PC-3 (cell line): Measurements from ENCODE around the gene SEMA5A. TPM values are rescaled to one million over a fixed set of nuclear protein-coding genes. Genes with fewer than 3 reads are reported as not detected.

Experiments used
- ATAC-seq: fragments of 200-7000 bp; cut with Tn5 transposase; 2 replicates; pipeline ENCODE4 v1.9.1; 2020; ENCODE audit warnings: mild to moderate bottlenecking, moderate library complexity
- BruUV-seq: library from RNA; stranded (reverse); fragments of 400-500 nt; replicated peaks from 2 replicates; lab custom pipeline; 2021; lab: Mats Ljungman, UMichigan
- CTCF ChIA-PET: fragments of 300-600 bp; sonication (Branson Sonifier 250); formaldehyde crosslinking; loops from one replicate; lab custom pipeline; 2022; ENCODE audit warnings: antibody characterized with exemption; lab: Charles Lee
- POLR2A ChIA-PET: fragments of 300-600 bp; sonication (Branson Sonifier 250); formaldehyde crosslinking; loops from one replicate; lab custom pipeline; 2022; ENCODE audit warnings: antibody characterized with exemption; ENCODE audit not compliant: unreplicated experiment; lab: Charles Lee
- DNase-seq: peaks from one replicate; pipeline ENCODE4 v3.0.0-alpha.2; 2015
- H2AFZ ChIP-seq: fragments of 300-600 bp; sonication (generic); 2 replicates; pipeline ENCODE4 v1.6.0; 2016; ENCODE audit warnings: antibody characterized with exemption, low read length
- H3F3A ChIP-seq: fragments of 300-600 bp; sonication (generic); one replicate; pipeline ENCODE4 v1.6.0; 2017; ENCODE audit warnings: antibody characterized with exemption, low read length, control low read depth, mild to moderate bottlenecking; ENCODE audit not compliant: unreplicated experiment
- H3K27ac ChIP-seq: fragments of 300-600 bp; sonication (generic); 2 replicates; pipeline ENCODE4 v1.5.1; 2016; ENCODE audit warnings: mild to moderate bottlenecking, low read length
- H3K27me3 ChIP-seq: fragments of 300-600 bp; sonication (generic); 2 replicates; pipeline ENCODE4 v1.6.1; 2016; ENCODE audit warnings: low read length, mixed read lengths
- H3K36me3 ChIP-seq: fragments of 300-600 bp; sonication (generic); 2 replicates; pipeline ENCODE4 v1.6.1; 2016; ENCODE audit warnings: low read depth, mixed run types, low read length, mixed read lengths
- H3K4me1 ChIP-seq: fragments of 300-600 bp; sonication (generic); 2 replicates; pipeline ENCODE4 v1.5.1; 2016; ENCODE audit warnings: low read length; ENCODE audit not compliant: insufficient read depth
- H3K4me2 ChIP-seq: fragments of 300-600 bp; sonication (generic); 2 replicates; pipeline ENCODE4 v1.6.0; 2016; ENCODE audit warnings: low read length
- H3K4me3 ChIP-seq: fragments of 300-600 bp; sonication (generic); 2 replicates; pipeline ENCODE4 v1.5.1; 2016; ENCODE audit warnings: mild to moderate bottlenecking, low read length, mixed read lengths
- H3K79me2 ChIP-seq: fragments of 300-600 bp; sonication (generic); 2 replicates; pipeline ENCODE4 v1.6.1; 2017; ENCODE audit warnings: low read length, mixed read lengths
- H3K9ac ChIP-seq: fragments of 300-600 bp; sonication (generic); 2 replicates; pipeline ENCODE4 v1.6.0; 2016; ENCODE audit warnings: mild to moderate bottlenecking, low read length
- H3K9me2 ChIP-seq: fragments of 300-600 bp; sonication (generic); replicated peaks from 2 replicates; pipeline ENCODE4 v1.6.1; 2016; ENCODE audit warnings: mixed run types, low read length, mixed read lengths
- H3K9me3 ChIP-seq: fragments of 300-600 bp; sonication (generic); 2 replicates; pipeline ENCODE4 v1.6.1; 2016; ENCODE audit warnings: low read length, mixed read lengths
- H4K20me1 ChIP-seq: fragments of 300-600 bp; sonication (generic); 2 replicates; pipeline ENCODE4 v1.6.1; 2016; ENCODE audit warnings: low read length, mixed read lengths
- EZH2 ChIP-seq: fragments of 300-600 bp; sonication (generic); IDR thresholded peaks from one replicate; pipeline ENCODE4 v1.6.1; 2017; ENCODE audit warnings: antibody characterized with exemption, mild to moderate bottlenecking, low read length; ENCODE audit not compliant: unreplicated experiment
- EZH2phosphoT487 ChIP-seq: fragments of 300-600 bp; sonication (generic); IDR thresholded peaks from 2 replicates; pipeline ENCODE4 v1.6.1; 2018; ENCODE audit warnings: mild to moderate bottlenecking, antibody characterized with exemption, low read length, borderline replicate concordance
- intact Hi-C: fragments of 100-400 bp; cut with micrococcal nuclease; formaldehyde crosslinking; loops from 2 replicates; pipeline ENCODE4 v1.9.0; 2023
- total RNA-seq: library from RNA; depleted of rRNA; stranded (reverse); fragments of >200 nt; gene quantifications from 2 replicates; pipeline ENCODE4 v1.2.3, GENCODE V29; 2014
- TF ChIP-seq, protein P1 (sequence below): fragments of 300-600 bp; sonication (generic); conservative IDR thresholded peaks from 2 replicates; pipeline ENCODE4 v1.5.1; 2017; ENCODE audit warnings: antibody characterized with exemption, low read depth, mild to moderate bottlenecking, low read length

Gene SEMA5A
- total RNA-seq, 1 experiment from 2014 or later: 4.4 TPM

DNA sequence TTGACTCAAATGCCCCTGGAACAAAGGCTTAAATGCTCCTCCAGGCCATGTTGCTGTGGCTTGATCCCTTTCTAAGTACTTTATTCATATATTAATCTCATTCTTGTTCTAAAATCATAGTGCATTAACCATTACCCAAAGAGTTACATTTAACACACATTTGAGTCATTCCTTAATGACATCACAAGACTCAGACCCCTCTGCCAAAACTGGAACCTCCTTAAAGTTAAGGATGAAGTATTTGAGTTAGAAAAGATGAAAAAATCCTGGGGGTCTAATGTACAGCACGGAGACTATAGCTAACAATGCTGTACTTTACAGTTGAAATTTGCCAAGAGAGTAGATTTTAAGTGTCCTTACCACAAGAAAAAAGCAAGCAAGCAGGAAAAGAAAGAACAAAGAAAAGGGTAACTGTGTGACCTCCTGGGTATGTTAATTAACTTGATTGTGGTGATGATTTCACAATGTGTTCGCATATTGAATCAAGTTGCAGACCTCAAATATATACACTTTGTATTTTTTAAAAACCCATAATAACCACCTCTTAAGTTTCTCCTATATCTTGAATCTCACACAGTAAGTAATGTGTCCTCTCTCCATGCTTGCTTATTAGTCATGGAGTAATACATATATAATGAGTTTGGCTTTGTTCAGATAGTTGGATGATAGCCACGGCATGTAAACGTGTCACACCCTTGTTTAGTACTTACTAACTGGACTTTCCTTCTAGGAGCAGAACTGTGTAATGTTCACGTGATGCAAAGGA is 376.9 kb downstream of the SEMA5A start:
- H4K20me1 ChIP-seq: no peaks in the 10 kb centered on the region
- no peak overlapping the region for H3K4me3 ChIP-seq
- ATAC-seq: peak; percentile 54
- no peaks in the 10 kb centered on the region for H3F3A ChIP-seq
- no TSS peak for BruUV-seq
- intact Hi-C loops: no loop called here
- no peak overlapping the region for H3K4me2 ChIP-seq
- H3K36me3 ChIP-seq: no peaks in the 10 kb centered on the region
- no peaks in the 10 kb centered on the region for H3K9me3 ChIP-seq
- ChIA-PET CTCF (no interaction called here), POLR2A (no interaction called here)
- TF ChIP-seq EZH2 (no peak), EZH2phosphoT487 (no peak)
- TF ChIP-seq, protein P1, sequence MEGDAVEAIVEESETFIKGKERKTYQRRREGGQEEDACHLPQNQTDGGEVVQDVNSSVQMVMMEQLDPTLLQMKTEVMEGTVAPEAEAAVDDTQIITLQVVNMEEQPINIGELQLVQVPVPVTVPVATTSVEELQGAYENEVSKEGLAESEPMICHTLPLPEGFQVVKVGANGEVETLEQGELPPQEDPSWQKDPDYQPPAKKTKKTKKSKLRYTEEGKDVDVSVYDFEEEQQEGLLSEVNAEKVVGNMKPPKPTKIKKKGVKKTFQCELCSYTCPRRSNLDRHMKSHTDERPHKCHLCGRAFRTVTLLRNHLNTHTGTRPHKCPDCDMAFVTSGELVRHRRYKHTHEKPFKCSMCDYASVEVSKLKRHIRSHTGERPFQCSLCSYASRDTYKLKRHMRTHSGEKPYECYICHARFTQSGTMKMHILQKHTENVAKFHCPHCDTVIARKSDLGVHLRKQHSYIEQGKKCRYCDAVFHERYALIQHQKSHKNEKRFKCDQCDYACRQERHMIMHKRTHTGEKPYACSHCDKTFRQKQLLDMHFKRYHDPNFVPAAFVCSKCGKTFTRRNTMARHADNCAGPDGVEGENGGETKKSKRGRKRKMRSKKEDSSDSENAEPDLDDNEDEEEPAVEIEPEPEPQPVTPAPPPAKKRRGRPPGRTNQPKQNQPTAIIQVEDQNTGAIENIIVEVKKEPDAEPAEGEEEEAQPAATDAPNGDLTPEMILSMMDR: no peak
- H2AFZ ChIP-seq: no peak overlapping the region
- H3K27me3 ChIP-seq: no peaks in the 10 kb centered on the region
- no peaks in the 10 kb centered on the region for H3K4me1 ChIP-seq
- no peaks in the 10 kb centered on the region for H3K79me2 ChIP-seq
- H3K27ac ChIP-seq: no peak overlapping the region
- H3K9me2 ChIP-seq: no peaks in the 10 kb centered on the region
- DNase-seq: peak; percentile 47
- H3K9ac ChIP-seq: no peak overlapping the region

DNA sequence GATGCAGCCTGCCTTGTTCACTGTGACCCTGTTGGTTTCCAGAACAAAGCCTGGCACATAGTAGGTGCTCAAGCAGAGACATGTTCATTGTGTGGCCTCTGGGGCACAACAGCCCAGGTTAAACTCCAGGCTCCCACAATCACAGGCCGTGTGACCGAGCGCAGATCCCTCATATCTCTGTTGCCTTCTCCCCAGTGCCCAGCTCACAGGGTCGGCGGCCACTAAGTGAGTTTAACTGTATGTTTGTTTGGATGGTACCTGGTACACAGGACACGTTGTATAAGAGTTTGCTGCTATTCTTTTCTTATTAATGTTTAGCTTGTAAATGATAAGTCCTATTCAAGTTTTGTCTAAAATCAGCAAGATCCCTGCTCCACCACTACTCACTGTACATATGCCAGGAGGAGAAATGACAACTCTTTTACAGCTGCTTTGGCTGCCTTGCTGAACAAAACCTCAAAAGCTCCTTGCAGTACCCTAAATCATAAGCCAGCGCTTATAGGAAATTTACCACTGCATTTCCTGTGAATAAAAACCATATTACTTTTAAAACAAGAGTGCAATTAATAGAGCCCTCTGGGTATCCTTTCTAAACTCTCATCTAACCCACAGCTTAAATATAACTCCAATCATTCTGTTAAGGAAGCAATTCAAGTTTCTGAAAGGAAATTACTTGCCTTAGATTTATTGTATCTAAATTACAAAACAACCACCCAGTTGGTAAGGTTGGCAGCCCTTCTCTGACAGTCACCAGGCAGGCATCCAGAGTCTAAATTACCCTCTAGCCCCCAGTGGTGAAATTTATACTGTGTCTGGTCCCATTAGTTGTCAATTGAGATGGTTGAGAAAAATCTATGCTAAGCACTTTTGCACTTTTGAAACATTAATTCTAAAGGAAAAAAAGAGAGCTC is 379.4 kb downstream of the SEMA5A start:
- ChIA-PET CTCF (interaction anchor here (0.6 kb wide), 1 partner anchor 19 kb away, joined by 3 read pairs; no protein-coding TSS in a partner anchor), POLR2A (no interaction called here)
- no peaks in the 10 kb centered on the region for H3K36me3 ChIP-seq
- H3K9me2 ChIP-seq: no peaks in the 10 kb centered on the region
- H3K9me3 ChIP-seq: no peaks in the 10 kb centered on the region
- no TSS peak for BruUV-seq
- H3K9ac ChIP-seq: no peak overlapping the region
- H3K4me2 ChIP-seq: no peak overlapping the region
- H2AFZ ChIP-seq: no peak overlapping the region
- intact Hi-C loops: no loop called here
- H3K4me3 ChIP-seq: no peak overlapping the region
- H3K79me2 ChIP-seq: no peaks in the 10 kb centered on the region
- ATAC-seq (no peak), DNase-seq (no peak)
- no peak overlapping the region for H3K27ac ChIP-seq
- TF ChIP-seq EZH2 (no peak), EZH2phosphoT487 (no peak)
- TF ChIP-seq, protein P1: no peak
- no peaks in the 10 kb centered on the region for H3K27me3 ChIP-seq
- no peaks in the 10 kb centered on the region for H4K20me1 ChIP-seq
- H3F3A ChIP-seq: no peaks in the 10 kb centered on the region
- no peaks in the 10 kb centered on the region for H3K4me1 ChIP-seq
